ENCODE data around the gene SERPINA3. TPM values are rescaled to one million over a fixed set of nuclear protein-coding genes. Genes with fewer than 3 reads are reported as not detected.

The SERPINA3 gene
- total RNA-seq, 4 donors from 2014 or later = 3.3 to 223 (median 54.8) TPM

DNA sequence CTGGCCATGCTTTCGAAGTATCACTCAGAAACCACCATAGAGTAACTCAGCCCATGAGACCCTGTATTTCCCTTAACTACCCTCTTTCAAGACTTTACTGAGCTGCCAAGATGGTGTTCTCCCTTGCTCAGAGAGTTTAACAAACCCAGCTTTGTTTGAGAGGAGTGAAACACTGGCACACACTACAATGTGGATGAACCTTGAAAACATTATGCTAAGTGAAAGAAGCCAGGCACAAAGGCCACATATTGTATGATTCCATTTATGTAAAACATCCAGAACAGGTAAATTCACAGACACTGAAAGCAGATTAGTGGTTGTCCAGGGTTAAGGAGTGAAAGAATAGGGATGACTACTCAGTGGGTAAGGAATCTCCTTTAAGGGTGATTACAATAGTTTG, 18.9 kb downstream of the SERPINA3 start:
- 86 to 92% methylated on average over 1 of the region's 1 CpG for WGBS, 2 donors
- H3K4me3 ChIP-seq = no peak overlapping the region

DNA sequence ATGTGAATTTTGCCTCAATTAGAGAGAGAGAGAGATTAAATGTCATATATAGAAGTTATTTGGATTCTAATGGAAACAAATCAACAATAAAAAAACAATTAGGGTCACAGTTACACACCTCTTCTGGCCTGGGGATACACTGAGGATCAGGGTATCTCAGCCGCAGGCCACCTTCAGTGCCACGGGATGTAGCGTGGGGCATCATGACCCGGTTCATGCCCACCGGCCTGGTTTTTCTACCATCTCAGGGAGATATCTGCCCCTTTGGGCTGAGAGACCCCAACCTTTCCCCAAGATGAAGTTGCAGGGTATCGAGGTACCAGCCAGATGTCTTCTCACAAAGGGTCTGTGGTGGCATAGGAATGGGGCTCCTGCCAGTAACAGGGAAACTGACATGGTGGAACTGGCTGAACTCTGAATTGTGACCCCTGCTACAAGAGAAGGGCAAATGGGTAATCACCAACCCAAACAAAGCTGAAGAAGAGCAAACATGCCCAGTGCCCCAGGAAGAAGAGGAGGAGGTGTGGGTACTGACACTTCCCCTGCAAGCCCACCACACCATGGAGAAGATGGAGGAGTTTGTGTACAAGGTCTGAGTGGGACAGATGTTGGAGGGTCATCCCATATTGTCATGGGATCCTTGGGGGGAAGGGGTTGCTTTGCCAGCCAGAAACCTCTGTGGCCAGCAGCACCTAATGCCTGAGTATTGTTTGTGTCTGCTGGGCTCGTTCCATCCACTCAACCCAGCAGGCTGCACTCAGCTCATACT, 19.5 kb downstream of the SERPINA3 start:
- no peak for DNase-seq
- Histone ChIP-seq H3K27ac (no peak overlapping the region), H3K9me3 (no peaks in the 10 kb centered on the region), H3K4me1 (no peaks in the 10 kb centered on the region), H3K4me3 (no peak overlapping the region), H3K27me3 (peaks cover 0 to 40% (median 0%) of the 10 kb centered on the region in 4 donors), H3K36me3 (no peaks in the 10 kb centered on the region)
- TF ChIP-seq POLR2A (IDR thresholded peaks at IDR 0.05) = no peak
- TF ChIP-seq, protein P1, sequence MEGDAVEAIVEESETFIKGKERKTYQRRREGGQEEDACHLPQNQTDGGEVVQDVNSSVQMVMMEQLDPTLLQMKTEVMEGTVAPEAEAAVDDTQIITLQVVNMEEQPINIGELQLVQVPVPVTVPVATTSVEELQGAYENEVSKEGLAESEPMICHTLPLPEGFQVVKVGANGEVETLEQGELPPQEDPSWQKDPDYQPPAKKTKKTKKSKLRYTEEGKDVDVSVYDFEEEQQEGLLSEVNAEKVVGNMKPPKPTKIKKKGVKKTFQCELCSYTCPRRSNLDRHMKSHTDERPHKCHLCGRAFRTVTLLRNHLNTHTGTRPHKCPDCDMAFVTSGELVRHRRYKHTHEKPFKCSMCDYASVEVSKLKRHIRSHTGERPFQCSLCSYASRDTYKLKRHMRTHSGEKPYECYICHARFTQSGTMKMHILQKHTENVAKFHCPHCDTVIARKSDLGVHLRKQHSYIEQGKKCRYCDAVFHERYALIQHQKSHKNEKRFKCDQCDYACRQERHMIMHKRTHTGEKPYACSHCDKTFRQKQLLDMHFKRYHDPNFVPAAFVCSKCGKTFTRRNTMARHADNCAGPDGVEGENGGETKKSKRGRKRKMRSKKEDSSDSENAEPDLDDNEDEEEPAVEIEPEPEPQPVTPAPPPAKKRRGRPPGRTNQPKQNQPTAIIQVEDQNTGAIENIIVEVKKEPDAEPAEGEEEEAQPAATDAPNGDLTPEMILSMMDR (IDR thresholded peaks at IDR 0.05) = no peak
- intact Hi-C loops (cut with DNase I) = no loop called here
- 85 to 100% methylated on average over 3 to 5 of the region's 7 CpGs for WGBS, 2 donors

More for the DNA sequence above, 18.9 kb downstream of the SERPINA3 start:
- no peak for DNase-seq
- Histone ChIP-seq H3K27me3 (peaks cover 0 to 40% (median 0%) of the 10 kb centered on the region in 4 donors), H3K27ac (no peak overlapping the region), H3K36me3 (no peaks in the 10 kb centered on the region), H3K4me1 (no peaks in the 10 kb centered on the region), H3K9me3 (no peaks in the 10 kb centered on the region)
- TF ChIP-seq, protein P1 (IDR thresholded peaks at IDR 0.05) = no peak
- no peak for TF ChIP-seq POLR2A (IDR thresholded peaks at IDR 0.05)
- intact Hi-C loops (cut with DNase I) = no loop called here

DNA sequence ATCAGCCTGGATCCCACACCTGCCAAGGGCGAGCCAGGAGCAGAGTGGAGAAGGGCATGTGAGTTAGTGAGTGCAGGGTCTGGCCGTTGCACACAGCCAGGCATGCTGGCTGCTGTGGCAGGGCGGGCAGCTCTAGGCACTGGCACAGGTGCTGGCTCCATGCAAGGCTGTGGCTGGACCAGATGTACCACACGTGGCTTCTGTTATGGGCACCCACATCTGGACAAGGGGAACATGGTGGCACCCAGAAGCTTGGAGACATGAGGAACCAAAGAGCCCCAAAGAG, 20.1 kb downstream of the SERPINA3 start:
- Histone ChIP-seq H3K9me3 (no peaks in the 10 kb centered on the region), H3K27ac (no peak overlapping the region), H3K4me3 (no peak overlapping the region), H3K27me3 (peaks cover 0 to 40% (median 0%) of the 10 kb centered on the region in 4 donors), H3K4me1 (no peaks in the 10 kb centered on the region), H3K36me3 (no peaks in the 10 kb centered on the region)
- no peak for DNase-seq
- intact Hi-C loops (cut with DNase I) = no loop called here
- TF ChIP-seq, protein P1 (IDR thresholded peaks at IDR 0.05) = no peak
- WGBS, 2 donors = 50 to 61% methylated on average over 1 to 3 of the region's 4 CpGs

DNA sequence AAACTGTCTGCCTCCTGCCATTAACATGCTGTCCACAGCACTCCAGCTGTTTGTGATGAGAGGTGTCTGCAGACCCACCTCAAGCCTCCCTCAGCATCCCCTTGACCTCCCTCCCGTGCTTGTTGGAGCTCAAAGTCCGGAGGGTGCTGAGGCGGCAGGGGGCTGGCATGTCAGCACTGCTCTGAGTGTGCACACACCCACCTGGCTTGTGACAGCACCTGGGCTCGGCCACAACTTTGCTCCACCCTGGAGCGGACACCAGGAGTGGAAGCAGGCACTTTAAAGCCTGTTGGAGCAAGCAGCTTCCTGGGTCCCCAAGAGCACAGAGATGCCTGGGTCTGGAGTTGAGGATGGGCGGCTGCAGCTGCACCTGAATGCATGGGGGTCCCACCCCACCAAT, 20.9 kb downstream of the SERPINA3 start:
- TF ChIP-seq, protein P1 (IDR thresholded peaks at IDR 0.05) = no peak
- TF ChIP-seq POLR2A (IDR thresholded peaks at IDR 0.05) = no peak
- Histone ChIP-seq H3K27ac (no peak overlapping the region), H3K36me3 (no peaks in the 10 kb centered on the region), H3K4me3 (no peak overlapping the region), H3K4me1 (no peaks in the 10 kb centered on the region), H3K9me3 (no peaks in the 10 kb centered on the region), H3K27me3 (peaks cover 0 to 31% (median 0%) of the 10 kb centered on the region in 4 donors)
- 52% methylated on average over 4 of the region's 6 CpGs; no CpG with 5 or more reads in 1 of the 2 donors for WGBS, 2 donors
- intact Hi-C loops (cut with DNase I) = no loop called here
- DNase-seq = no peak

DNA sequence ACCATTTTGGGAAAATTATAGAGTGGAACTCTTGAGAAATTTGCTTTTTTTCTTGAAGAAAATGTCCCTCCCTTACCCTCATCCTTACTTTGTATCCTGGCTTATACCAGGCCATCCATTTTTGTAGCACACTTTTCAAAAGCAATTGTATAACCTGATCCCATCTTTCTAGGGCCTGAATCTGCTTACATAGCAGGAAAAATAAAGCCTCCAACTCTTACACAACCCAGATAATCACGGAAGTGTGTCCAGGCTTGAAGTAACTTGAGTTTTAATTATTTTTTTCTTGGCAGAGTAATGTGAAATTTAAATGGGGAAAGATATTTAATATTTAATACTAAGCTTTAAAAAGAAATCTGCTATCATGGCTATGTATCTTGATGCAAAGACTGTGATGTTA, 23.0 kb downstream of the SERPINA3 start:
- no peak for DNase-seq
- Histone ChIP-seq H3K36me3 (no peaks in the 10 kb centered on the region), H3K9me3 (no peaks in the 10 kb centered on the region), H3K27ac (no peak overlapping the region), H3K27me3 (peaks cover 0 to 29% (median 0%) of the 10 kb centered on the region in 4 donors), H3K4me3 (no peak overlapping the region), H3K4me1 (no peaks in the 10 kb centered on the region)
- intact Hi-C loops (cut with DNase I) = no loop called here
- 13 to 42% methylated on average over 1 of the region's 1 CpG for WGBS, 2 donors
- TF ChIP-seq POLR2A (IDR thresholded peaks at IDR 0.05) = no peak
- TF ChIP-seq, protein P1 (IDR thresholded peaks at IDR 0.05) = no peak
